HEK293 (cell line): ENCODE measurements around the gene PDLIM1.
A peak's percentile ranks its signal among the peaks of the same experiment; 100 is the strongest.

Experiments
- BCL11B ChIP-seq: fragments of 450-650 bp; formaldehyde crosslinking; IDR thresholded peaks from 2 replicates; pipeline ENCODE4 v1.5.1; 2016; ENCODE audit warnings: low read depth, missing biosample characterization, missing genetic modification characterization
- GFI1B ChIP-seq: fragments of 450-650 bp; formaldehyde crosslinking; IDR thresholded peaks from 2 replicates; pipeline ENCODE4 v1.5.1; 2016; ENCODE audit warnings: missing biosample characterization, missing genetic modification characterization
- HOXA7 ChIP-seq: sonication (generic); formaldehyde crosslinking; IDR thresholded peaks from 2 replicates; pipeline ENCODE4 v1.8.1; 2022; ENCODE audit warnings: missing genetic modification reagents, borderline replicate concordance
- HOXC10 ChIP-seq: sonication (generic); formaldehyde crosslinking; IDR thresholded peaks from 2 replicates; pipeline ENCODE4 v1.8.1; 2023; ENCODE audit warnings: mild to moderate bottlenecking, missing genetic modification reagents
- KLF17 ChIP-seq: fragments of 450-650 bp; formaldehyde crosslinking; IDR thresholded peaks from 2 replicates; pipeline ENCODE4 v1.5.1; 2016; ENCODE audit warnings: missing biosample characterization, missing genetic modification characterization
- WT1 ChIP-seq: fragments of 450-650 bp; formaldehyde crosslinking; IDR thresholded peaks from 2 replicates; pipeline ENCODE4 v1.5.1; 2016; ENCODE audit warnings: missing biosample characterization, missing genetic modification characterization
- ZBTB21 ChIP-seq: fragments of 450-650 bp; formaldehyde crosslinking; IDR thresholded peaks from 2 replicates; pipeline ENCODE4 v1.5.1; 2017; ENCODE audit warnings: missing biosample characterization, missing genetic modification characterization
- ZBTB44 ChIP-seq: fragments of 450-650 bp; IDR thresholded peaks from 2 replicates; pipeline ENCODE4 v1.5.1; 2018; ENCODE audit warnings: missing biosample characterization, mild to moderate bottlenecking, missing genetic modification characterization
- ZBTB7A ChIP-seq: fragments of 450-650 bp; formaldehyde crosslinking; IDR thresholded peaks from 2 replicates; pipeline ENCODE4 v1.5.1; 2016; ENCODE audit warnings: low read depth, missing biosample characterization, missing genetic modification characterization
- ZFHX2 ChIP-seq: fragments of 450-650 bp; formaldehyde crosslinking; conservative IDR thresholded peaks from 2 replicates; pipeline ENCODE4 v1.5.1; 2016; ENCODE audit warnings: missing biosample characterization, missing genetic modification characterization
- ZFP41 ChIP-seq: fragments of 450-650 bp; formaldehyde crosslinking; IDR thresholded peaks from 2 replicates; pipeline ENCODE4 v1.5.1; 2016; ENCODE audit warnings: missing biosample characterization, missing genetic modification characterization, borderline replicate concordance
- ZNF10 ChIP-seq: fragments of 450-650 bp; formaldehyde crosslinking; IDR thresholded peaks from 2 replicates; pipeline ENCODE4 v1.5.1; 2017; ENCODE audit warnings: missing biosample characterization, missing genetic modification characterization
- ZNF112 ChIP-seq: fragments of 450-650 bp; formaldehyde crosslinking; IDR thresholded peaks from 2 replicates; pipeline ENCODE4 v1.5.0; 2017; ENCODE audit warnings: missing biosample characterization, missing genetic modification characterization
- ZNF140 ChIP-seq: fragments of 450-650 bp; formaldehyde crosslinking; IDR thresholded peaks from 2 replicates; pipeline ENCODE4 v1.5.1; 2016; ENCODE audit warnings: missing biosample characterization, missing genetic modification characterization
- ZNF146 ChIP-seq: fragments of 450-650 bp; formaldehyde crosslinking; IDR thresholded peaks from 2 replicates; pipeline ENCODE4 v1.5.1; 2016; ENCODE audit warnings: missing biosample characterization, missing genetic modification characterization
- ZNF148 ChIP-seq: fragments of 450-650 bp; formaldehyde crosslinking; IDR thresholded peaks from 2 replicates; pipeline ENCODE4 v1.5.0; 2017; ENCODE audit warnings: missing biosample characterization, missing genetic modification characterization, borderline replicate concordance
- ZNF174 ChIP-seq: fragments of 450-650 bp; formaldehyde crosslinking; IDR thresholded peaks from 2 replicates; pipeline ENCODE4 v1.5.0; 2017; ENCODE audit warnings: missing biosample characterization, mild to moderate bottlenecking, missing genetic modification characterization
- ZNF175 ChIP-seq: fragments of 450-650 bp; formaldehyde crosslinking; IDR thresholded peaks from 2 replicates; pipeline ENCODE4 v1.5.1; 2016; ENCODE audit warnings: missing biosample characterization, missing genetic modification characterization
- ZNF2 ChIP-seq: fragments of 450-650 bp; formaldehyde crosslinking; IDR thresholded peaks from 2 replicates; pipeline ENCODE4 v1.5.1; 2016; ENCODE audit warnings: missing biosample characterization, missing genetic modification characterization
- ZNF202 ChIP-seq: fragments of 450-650 bp; formaldehyde crosslinking; IDR thresholded peaks from 2 replicates; pipeline ENCODE4 v1.5.1; 2016; ENCODE audit warnings: missing biosample characterization, missing genetic modification characterization, borderline replicate concordance
- ZNF311 ChIP-seq: fragments of 450-650 bp; formaldehyde crosslinking; IDR thresholded peaks from 2 replicates; pipeline ENCODE4 v1.5.1; 2017; ENCODE audit warnings: missing biosample characterization, missing genetic modification characterization, borderline replicate concordance
- ZNF391 ChIP-seq: fragments of 450-650 bp; formaldehyde crosslinking; IDR thresholded peaks from 2 replicates; pipeline ENCODE4 v1.5.1; 2016; ENCODE audit warnings: low read depth, missing biosample characterization, missing genetic modification characterization, borderline replicate concordance
- ZNF48 ChIP-seq: fragments of 450-650 bp; formaldehyde crosslinking; IDR thresholded peaks from 2 replicates; pipeline ENCODE4 v1.5.1; 2016; ENCODE audit warnings: missing biosample characterization, missing genetic modification characterization
- ZNF513 ChIP-seq: fragments of 450-650 bp; IDR thresholded peaks from 2 replicates; pipeline ENCODE4 v1.5.1; 2018; ENCODE audit warnings: missing biosample characterization, missing genetic modification characterization
- ZNF544 ChIP-seq: fragments of 450-650 bp; formaldehyde crosslinking; IDR thresholded peaks from 2 replicates; pipeline ENCODE4 v1.5.0; 2017; ENCODE audit warnings: missing biosample characterization, missing genetic modification characterization
- ZNF558 ChIP-seq: fragments of 450-650 bp; formaldehyde crosslinking; IDR thresholded peaks from 2 replicates; pipeline ENCODE4 v1.5.1; 2016; ENCODE audit warnings: missing biosample characterization, missing genetic modification characterization
- ZNF571 ChIP-seq: fragments of 450-650 bp; formaldehyde crosslinking; IDR thresholded peaks from 2 replicates; pipeline ENCODE4 v1.5.0; 2017; ENCODE audit warnings: missing biosample characterization, missing genetic modification characterization
- ZNF580 ChIP-seq: fragments of 450-650 bp; formaldehyde crosslinking; IDR thresholded peaks from 2 replicates; pipeline ENCODE4 v1.5.1; 2016; ENCODE audit warnings: missing biosample characterization, missing genetic modification characterization
- ZNF596 ChIP-seq: fragments of 450-650 bp; IDR thresholded peaks from 2 replicates; pipeline ENCODE4 v1.5.0; 2018; ENCODE audit warnings: missing biosample characterization, mild to moderate bottlenecking, missing genetic modification characterization, moderate library complexity
- ZNF621 ChIP-seq: fragments of 450-650 bp; formaldehyde crosslinking; IDR thresholded peaks from 2 replicates; pipeline ENCODE4 v1.5.1; 2017; ENCODE audit warnings: missing biosample characterization, missing genetic modification characterization
- ZNF76 ChIP-seq: fragments of 450-650 bp; formaldehyde crosslinking; IDR thresholded peaks from 2 replicates; pipeline ENCODE4; 2016; ENCODE audit warnings: low read depth, missing biosample characterization, missing genetic modification characterization, borderline replicate concordance
- ZNF777 ChIP-seq: fragments of 450-650 bp; formaldehyde crosslinking; IDR thresholded peaks from 2 replicates; pipeline ENCODE4 v1.5.1; 2017; ENCODE audit warnings: missing biosample characterization, missing genetic modification characterization, borderline replicate concordance
- ZNF791 ChIP-seq: fragments of 450-650 bp; formaldehyde crosslinking; IDR thresholded peaks from 2 replicates; pipeline ENCODE4 v1.5.1; 2016; ENCODE audit warnings: missing biosample characterization, missing genetic modification characterization
- ZNF830 ChIP-seq: fragments of 450-650 bp; IDR thresholded peaks from 2 replicates; pipeline ENCODE4 v1.5.0; 2018; ENCODE audit warnings: missing biosample characterization, missing genetic modification characterization, low read depth, mild to moderate bottlenecking, moderate library complexity
- TF ChIP-seq, protein P1 (sequence below): fragments of 450-650 bp; formaldehyde crosslinking; IDR thresholded peaks from 2 replicates; pipeline ENCODE4 v1.5.1; 2017; ENCODE audit warnings: missing biosample characterization, missing genetic modification characterization

Gene PDLIM1

DNA sequence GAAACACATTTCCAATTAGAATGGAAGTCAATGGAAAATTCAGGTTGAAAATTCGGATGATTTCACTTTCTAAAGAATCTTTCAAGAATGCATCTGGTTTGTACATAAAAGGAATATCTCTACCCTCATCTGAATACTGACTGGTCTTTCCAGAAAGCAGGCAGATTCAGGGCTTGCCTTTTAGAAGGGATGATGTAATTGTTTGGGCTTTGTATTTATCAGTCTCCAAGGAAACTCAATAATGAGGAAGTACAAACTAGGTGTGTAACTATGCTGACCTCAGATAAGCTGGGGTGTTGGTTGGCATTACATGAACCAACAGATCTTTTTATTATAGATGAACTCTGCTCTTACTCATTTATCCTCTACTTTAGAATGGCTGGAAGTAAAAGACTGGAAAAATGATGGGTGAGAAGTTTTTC, 24.1 kb downstream of the PDLIM1 start (continued):
- TF ChIP-seq ZNF580 (peak; percentile 10; the same call in 1 of the 2 replicates), ZNF10 (0 out of 2 replicates have a peak, but pooled peaks have one; percentile 70), ZNF596 (no peak), ZNF48 (tag by site-specific recombination) (no peak), ZNF140 (tag by site-specific recombination) (no peak), ZNF112 (tag by site-specific recombination) (no peak), ZBTB7A (no peak), KLF17 (tag by site-specific recombination) (no peak), ZBTB21 (tag by site-specific recombination) (no peak), BCL11B (tag by site-specific recombination) (no peak), ZBTB44 (tag by site-specific recombination) (no peak), ZFHX2 (tag by site-specific recombination) (no peak), ZNF202 (no peak), ZNF175 (no peak), ZNF544 (no peak), HOXA7 (CRISPR knock-in tag) (no peak), ZNF571 (tag by site-specific recombination) (no peak), ZNF513 (tag by site-specific recombination) (no peak), ZNF76 (no peak), ZFP41 (tag by site-specific recombination) (no peak), ZNF174 (tag by site-specific recombination) (no peak), ZNF791 (no peak), ZNF2 (tag by site-specific recombination) (0 out of 2 replicates have a peak, but pooled peaks have one; percentile 18), WT1 (no peak), ZNF777 (tag by site-specific recombination) (no peak), ZNF621 (tag by site-specific recombination) (no peak), ZNF311 (tag by site-specific recombination) (no peak), ZNF148 (tag by site-specific recombination) (no peak), GFI1B (tag by site-specific recombination) (no peak), ZNF146 (tag by site-specific recombination) (no peak), ZNF830 (tag by site-specific recombination) (no peak), HOXC10 (CRISPR knock-in tag) (no peak), ZNF391 (no peak), ZNF558 (tag by site-specific recombination) (no peak)
- TF ChIP-seq, protein P1, sequence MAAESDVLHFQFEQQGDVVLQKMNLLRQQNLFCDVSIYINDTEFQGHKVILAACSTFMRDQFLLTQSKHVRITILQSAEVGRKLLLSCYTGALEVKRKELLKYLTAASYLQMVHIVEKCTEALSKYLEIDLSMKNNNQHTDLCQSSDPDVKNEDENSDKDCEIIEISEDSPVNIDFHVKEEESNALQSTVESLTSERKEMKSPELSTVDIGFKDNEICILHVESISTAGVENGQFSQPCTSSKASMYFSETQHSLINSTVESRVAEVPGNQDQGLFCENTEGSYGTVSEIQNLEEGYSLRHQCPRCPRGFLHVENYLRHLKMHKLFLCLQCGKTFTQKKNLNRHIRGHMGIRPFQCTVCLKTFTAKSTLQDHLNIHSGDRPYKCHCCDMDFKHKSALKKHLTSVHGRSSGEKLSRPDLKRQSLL: no peak
